HL-60 (cell line): ENCODE measurements around the gene HOXD8.

Experiments used
- DNase-seq, 2 experiments: peaks; one replicate each; pipeline ENCODE4 v3.0.0-alpha.2; 2010 to 2020; ENCODE audit warnings: low read depth in 1 of 2, low spot score in 1 of 2
- H3K27ac ChIP-seq: fragments of 250-450 bp; sonication (Bioruptor Pico); replicated peaks from 2 replicates; pipeline ENCODE4 v1.5.1; 2020; ENCODE audit warnings: mild to moderate bottlenecking, moderate library complexity
- H3K27me3 ChIP-seq: fragments of 250-450 bp; sonication (Bioruptor Pico); 2 replicates; pipeline ENCODE4 v1.5.1; 2021; ENCODE audit warnings: mild to moderate bottlenecking, moderate library complexity; ENCODE audit not compliant: insufficient read depth, poor library complexity, severe bottlenecking
- H3K4me3 ChIP-seq: replicated peaks from 2 replicates; pipeline ENCODE4 v1.5.1; 2011; ENCODE audit warnings: mild to moderate bottlenecking, control low read depth, low read length; ENCODE audit not compliant: insufficient read depth
- CTCF ChIP-seq: IDR thresholded peaks from one replicate; pipeline ENCODE4 v1.5.1; 2011; ENCODE audit warnings: low read length, control low read depth, inconsistent platforms; ENCODE audit not compliant: insufficient read depth
- GABPA ChIP-seq: IDR thresholded peaks from 2 replicates; pipeline ENCODE4 v1.6.1; 2012; ENCODE audit warnings: low read depth
- POLR2AphosphoS5 ChIP-seq: IDR thresholded peaks from 2 replicates; pipeline ENCODE4 v1.6.1; 2012; ENCODE audit warnings: low read depth
- REST ChIP-seq: IDR thresholded peaks from 2 replicates; pipeline ENCODE4 v1.6.1; 2012; ENCODE audit warnings: low read depth; ENCODE audit not compliant: insufficient replicate concordance
- SPI1 ChIP-seq: IDR thresholded peaks from 2 replicates; pipeline ENCODE4 v1.6.1; 2012; ENCODE audit warnings: low read depth, mild to moderate bottlenecking, borderline replicate concordance

HOXD8 gene

GRCh38 chr2:176159663-176160250 lies 30.3 kb downstream of the HOXD8 start:
- TF ChIP-seq POLR2AphosphoS5 (no peak), SPI1 (no peak), REST (no peak), GABPA (no peak), CTCF (no peak)
- no peak for DNase-seq
- Histone ChIP-seq H3K27ac (no peak overlapping the region), H3K27me3 (peaks cover 85% of the 10 kb centered on the region), H3K4me3 (no peak overlapping the region)

GRCh38 chr2:176160251-176160985 lies 30.9 kb downstream of the HOXD8 start:
- Histone ChIP-seq H3K27me3 (peaks cover 85% of the 10 kb centered on the region), H3K4me3 (no peak overlapping the region), H3K27ac (no peak overlapping the region)
- no peak for TF ChIP-seq SPI1
- no peak for DNase-seq

GRCh38 chr2:176160986-176161824 lies 31.7 kb downstream of the HOXD8 start:
- Histone ChIP-seq H3K27ac (no peak overlapping the region), H3K27me3 (peaks cover 85% of the 10 kb centered on the region), H3K4me3 (no peak overlapping the region)
- no peak for DNase-seq
- TF ChIP-seq CTCF (no peak), POLR2AphosphoS5 (no peak), GABPA (no peak), SPI1 (no peak), REST (no peak)
